ENCODE measurements around the gene ZNF286A. TPM values are rescaled to one million over a fixed set of nuclear protein-coding genes. Genes with fewer than 3 reads are reported as not detected.
A peak's percentile ranks its signal among the peaks of the same experiment; 100 is the strongest.
"Not testable (repeated sequence)": the region's sequence is repeated elsewhere in the genome, so short reads cannot be mapped to it uniquely, and the experiment has no call there.

The ZNF286A gene
- total RNA-seq, 1 donor from 2014 or later: 11.2 TPM

GRCh38 chr17:15742921-15743320 is 43.4 kb downstream of the ZNF286A start:
- intact Hi-C loops (cut with DNase I): no loop called here
- TF ChIP-seq, protein P1, sequence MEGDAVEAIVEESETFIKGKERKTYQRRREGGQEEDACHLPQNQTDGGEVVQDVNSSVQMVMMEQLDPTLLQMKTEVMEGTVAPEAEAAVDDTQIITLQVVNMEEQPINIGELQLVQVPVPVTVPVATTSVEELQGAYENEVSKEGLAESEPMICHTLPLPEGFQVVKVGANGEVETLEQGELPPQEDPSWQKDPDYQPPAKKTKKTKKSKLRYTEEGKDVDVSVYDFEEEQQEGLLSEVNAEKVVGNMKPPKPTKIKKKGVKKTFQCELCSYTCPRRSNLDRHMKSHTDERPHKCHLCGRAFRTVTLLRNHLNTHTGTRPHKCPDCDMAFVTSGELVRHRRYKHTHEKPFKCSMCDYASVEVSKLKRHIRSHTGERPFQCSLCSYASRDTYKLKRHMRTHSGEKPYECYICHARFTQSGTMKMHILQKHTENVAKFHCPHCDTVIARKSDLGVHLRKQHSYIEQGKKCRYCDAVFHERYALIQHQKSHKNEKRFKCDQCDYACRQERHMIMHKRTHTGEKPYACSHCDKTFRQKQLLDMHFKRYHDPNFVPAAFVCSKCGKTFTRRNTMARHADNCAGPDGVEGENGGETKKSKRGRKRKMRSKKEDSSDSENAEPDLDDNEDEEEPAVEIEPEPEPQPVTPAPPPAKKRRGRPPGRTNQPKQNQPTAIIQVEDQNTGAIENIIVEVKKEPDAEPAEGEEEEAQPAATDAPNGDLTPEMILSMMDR (IDR thresholded peaks at IDR 0.05): no peak
- no peaks in the 10 kb centered on the region for H3K4me1 ChIP-seq
- no peak overlapping the region for H3K4me3 ChIP-seq
- no peaks in the 10 kb centered on the region for H3K9me3 ChIP-seq
- DNase-seq (no peak), ATAC-seq (no peak)
- no peak overlapping the region for H3K27ac ChIP-seq
- H3K27me3 ChIP-seq (ENCODE audit: low read depth): no peaks in the 10 kb centered on the region
- H3K36me3 ChIP-seq: no peaks in the 10 kb centered on the region

- ATAC-seq (no peak), DNase-seq (no peak)
- Histone ChIP-seq H3K27me3 (ENCODE audit: low read depth) (no peaks in the 10 kb centered on the region), H3K36me3 (no peaks in the 10 kb centered on the region), H3K4me3 (no peak overlapping the region), H3K9me3 (no peaks in the 10 kb centered on the region), H3K27ac (no peak overlapping the region), H3K4me1 (no peaks in the 10 kb centered on the region)
- TF ChIP-seq, protein P1 (IDR thresholded peaks at IDR 0.05): no peak
- intact Hi-C loops (cut with DNase I): no loop called here
These were observed 44.6 kb downstream of the ZNF286A start for GRCh38 chr17:15744074-15744676.

DNA sequence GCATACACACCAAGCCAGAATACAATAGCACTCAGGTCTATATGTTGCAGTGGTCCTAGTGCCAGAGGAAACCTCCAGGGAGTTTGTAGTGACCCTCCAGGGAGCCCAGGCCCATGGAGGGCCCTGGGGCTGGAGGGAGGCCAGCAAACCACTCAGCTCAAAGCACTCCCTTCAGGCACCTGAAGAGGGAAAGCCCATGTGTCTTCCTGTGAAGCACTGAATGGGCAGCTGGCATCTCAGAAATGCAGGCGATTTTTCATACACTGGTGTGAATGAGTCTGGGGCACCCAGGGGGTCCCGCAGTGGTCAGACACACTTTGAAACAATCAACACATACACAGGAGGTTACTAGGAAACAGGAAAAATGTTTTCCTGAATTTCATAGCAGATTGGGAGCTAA is 45.3 kb downstream of the ZNF286A start:
- DNase-seq: peak; percentile 58
- peak; percentile 34 to 73 for ATAC-seq
- TF ChIP-seq, protein P1 (IDR thresholded peaks at IDR 0.05): no peak
- no peak overlapping the region for H3K27ac ChIP-seq
- no peaks in the 10 kb centered on the region for H3K36me3 ChIP-seq
- H3K9me3 ChIP-seq: no peaks in the 10 kb centered on the region
- no peaks in the 10 kb centered on the region for H3K27me3 ChIP-seq (ENCODE audit: low read depth)
- H3K4me3 ChIP-seq: no peak overlapping the region
- intact Hi-C loops (cut with DNase I): no loop called here
- no peaks in the 10 kb centered on the region for H3K4me1 ChIP-seq

DNA sequence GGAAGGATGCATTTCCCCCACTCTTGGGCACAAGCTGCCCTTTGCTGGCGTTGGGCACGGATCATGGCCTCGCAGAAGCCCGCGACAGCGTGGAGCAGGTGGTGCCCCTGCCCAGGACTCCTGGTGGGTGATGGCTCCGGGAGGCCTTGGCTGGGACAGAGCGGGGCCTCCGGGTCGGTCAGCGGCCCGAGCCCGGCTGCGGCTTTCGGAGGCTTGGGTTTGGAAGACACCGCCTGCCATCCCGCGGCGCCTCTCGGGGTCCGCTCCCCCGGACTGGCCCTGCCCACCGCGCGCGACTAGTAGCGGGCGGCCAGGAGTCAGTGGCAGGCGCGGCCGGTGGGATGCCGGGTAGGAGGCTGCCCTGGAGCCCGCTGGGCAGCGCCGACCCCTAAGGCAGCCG is 49.9 kb downstream of the ZNF286A start:
- H3K27ac ChIP-seq; H3K4me3 ChIP-seq; H3K9me3 ChIP-seq; H3K4me1 ChIP-seq; DNase-seq; H3K36me3 ChIP-seq; H3K27me3 ChIP-seq (ENCODE audit: low read depth); intact Hi-C loops (cut with DNase I): not testable (repeated sequence)
- ATAC-seq: peak in 1 of 2 donors; percentile 34

GRCh38 chr17:15768865-15769533 is 69.4 kb downstream of the ZNF286A start:
- H3K4me3 ChIP-seq; H3K27ac ChIP-seq; intact Hi-C loops (cut with DNase I); DNase-seq; H3K4me1 ChIP-seq; H3K27me3 ChIP-seq (ENCODE audit: low read depth); H3K36me3 ChIP-seq; H3K9me3 ChIP-seq: not testable (repeated sequence)
- ATAC-seq: peak; percentile 23 to 34

Other genes with a start within 250 kb of the ZNF286A start
- gene CDRT4, start 232.1 kb upstream of the ZNF286A start, total RNA-seq: 13.4 TPM
- gene TVP23C, start 136.3 kb upstream of the ZNF286A start, total RNA-seq: 16.0 TPM
- 0.74 TPM for gene FBXW10B, start 80.0 kb upstream of the ZNF286A start, total RNA-seq
- gene TRIM16, start 15.4 kb upstream of the ZNF286A start, total RNA-seq: 20.6 TPM
- gene TBC1D26, start 32.5 kb downstream of the ZNF286A start, total RNA-seq: not detected
- gene ADORA2B, start 245.4 kb downstream of the ZNF286A start, total RNA-seq: 6.2 TPM

Measured in lower lobe of right lung (tissue), 2 donors.